Stimulated activated CD4-positive, alpha-beta T cell treated with anti-CD3 and anti-CD28 coated beads, Interleukin-2, amount 100 ng/mL, for 4 hours (primary cell): ENCODE measurements around the gene AK5.
"Not testable (repeated sequence)": the region's sequence is repeated elsewhere in the genome, so short reads cannot be mapped to it uniquely, and the experiment has no call there.

Experiments
- DNase-seq: peaks from one replicate; pipeline ENCODE4 v3.0.0-alpha.2; 2020; ENCODE audit warnings: low read depth

AK5 gene

GRCh38 chr1:77288275-77288674, 6.5 kb downstream of the AK5 start:
- DNase-seq, result no peak

- DNase-seq, result no peak
These were observed 8.8 kb downstream of the AK5 start for GRCh38 chr1:77290576-77290975.

GRCh38 chr1:77292551-77292950, 10.7 kb downstream of the AK5 start:
- no peak for DNase-seq

DNA sequence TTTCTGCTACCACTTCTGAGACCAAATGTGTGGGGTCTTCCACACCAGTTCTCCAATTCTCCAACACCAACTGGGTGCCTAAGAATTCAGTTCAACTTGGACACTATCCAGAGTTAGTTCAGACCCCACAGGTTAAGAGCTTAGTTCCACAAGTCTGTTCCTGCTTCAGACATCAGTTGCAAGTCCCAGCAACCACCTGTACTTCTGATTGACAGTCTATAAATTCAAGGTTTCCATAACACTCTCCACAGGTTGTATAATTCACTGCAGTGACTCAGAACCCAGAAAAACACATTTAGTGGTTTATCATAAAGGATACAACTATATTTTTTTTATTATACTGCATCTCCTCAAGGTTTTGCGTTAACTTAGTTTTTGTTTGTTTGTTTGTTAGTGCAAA, 18.7 kb downstream of the AK5 start:
- no peak for DNase-seq

- no peak for DNase-seq
These were observed 21.6 kb downstream of the AK5 start for GRCh38 chr1:77303387-77303786.

DNA sequence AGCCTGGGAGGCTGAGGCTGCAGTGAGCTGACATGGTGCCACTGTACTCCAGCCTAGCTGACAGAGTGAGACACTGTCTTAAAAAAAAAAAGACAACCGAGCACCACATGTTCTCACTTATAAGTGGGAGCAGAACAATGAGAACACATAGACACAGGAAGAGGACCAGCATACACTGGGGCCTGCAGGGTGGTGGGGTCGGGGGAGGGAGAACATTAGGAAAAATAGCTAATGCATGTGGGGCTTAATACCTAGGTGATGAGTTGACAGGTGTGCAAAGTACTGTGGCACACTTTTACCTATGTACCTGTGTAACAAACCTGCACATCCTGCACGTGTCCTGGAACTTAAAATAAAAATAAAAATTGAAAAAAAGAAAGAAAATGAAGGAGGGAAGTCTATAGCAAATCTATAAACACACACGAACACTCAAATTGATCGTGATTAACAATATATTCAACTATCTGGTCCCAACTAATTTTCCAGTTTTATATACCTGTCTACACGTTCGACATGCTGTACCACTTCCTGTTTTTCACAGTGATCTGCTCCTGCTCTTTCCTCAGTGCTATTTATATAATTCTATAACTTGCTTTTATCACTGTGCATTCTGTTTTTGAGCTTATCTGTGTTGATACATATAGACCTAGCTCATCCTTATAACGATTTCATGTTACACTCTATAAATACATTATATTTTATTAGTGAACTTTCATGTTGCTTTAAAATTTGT, 27.2 kb downstream of the AK5 start:
- no peak for DNase-seq

DNA sequence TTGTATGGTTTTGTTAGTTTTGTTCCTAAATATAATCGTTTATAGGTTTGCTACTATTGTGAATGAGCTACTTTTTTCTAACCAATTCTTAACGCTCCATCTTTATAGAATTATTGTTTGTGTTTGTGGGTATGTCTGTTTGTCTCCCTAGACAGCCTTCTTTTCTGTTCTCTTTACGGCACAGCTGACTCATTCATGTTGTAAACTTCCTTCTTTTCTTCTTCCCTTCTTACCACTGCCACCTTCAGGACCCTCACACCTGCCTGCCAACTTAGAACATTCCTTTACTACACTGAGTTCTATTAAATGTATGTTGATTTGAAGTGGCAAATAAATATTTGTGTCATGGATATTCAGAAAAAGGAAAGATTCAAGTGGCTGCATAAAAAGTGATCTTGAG, 29.1 kb downstream of the AK5 start:
- DNase-seq, result no peak

DNA sequence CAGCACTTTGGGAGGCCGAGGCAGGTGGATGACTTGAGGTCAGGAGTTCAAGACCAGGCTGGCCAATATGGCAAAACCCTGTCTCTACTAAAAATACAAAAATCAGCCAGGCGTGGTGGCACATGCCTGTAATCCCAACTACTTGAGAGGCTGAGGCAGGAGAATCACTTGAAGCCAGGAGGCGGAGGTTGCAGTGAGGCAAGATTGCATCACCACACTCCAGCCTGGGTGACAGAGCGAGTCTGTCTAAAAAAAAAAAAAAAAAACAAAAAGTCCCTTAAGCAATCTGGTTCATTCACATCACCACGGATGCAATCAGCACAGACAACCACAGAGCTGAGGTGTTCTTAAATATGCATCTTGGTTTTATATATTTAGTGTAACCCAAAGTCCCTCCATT, 30.5 kb downstream of the AK5 start:
- DNase-seq, result not testable (repeated sequence)

GRCh38 chr1:77313491-77313890, 31.7 kb downstream of the AK5 start:
- DNase-seq, result peak; percentile 9

GRCh38 chr1:77316006-77316405, 34.2 kb downstream of the AK5 start:
- no peak for DNase-seq

- DNase-seq, result no peak
These were observed 35.1 kb downstream of the AK5 start for GRCh38 chr1:77316966-77317365.

- no peak for DNase-seq
These were observed 37.4 kb downstream of the AK5 start for GRCh38 chr1:77319036-77319705.

DNA sequence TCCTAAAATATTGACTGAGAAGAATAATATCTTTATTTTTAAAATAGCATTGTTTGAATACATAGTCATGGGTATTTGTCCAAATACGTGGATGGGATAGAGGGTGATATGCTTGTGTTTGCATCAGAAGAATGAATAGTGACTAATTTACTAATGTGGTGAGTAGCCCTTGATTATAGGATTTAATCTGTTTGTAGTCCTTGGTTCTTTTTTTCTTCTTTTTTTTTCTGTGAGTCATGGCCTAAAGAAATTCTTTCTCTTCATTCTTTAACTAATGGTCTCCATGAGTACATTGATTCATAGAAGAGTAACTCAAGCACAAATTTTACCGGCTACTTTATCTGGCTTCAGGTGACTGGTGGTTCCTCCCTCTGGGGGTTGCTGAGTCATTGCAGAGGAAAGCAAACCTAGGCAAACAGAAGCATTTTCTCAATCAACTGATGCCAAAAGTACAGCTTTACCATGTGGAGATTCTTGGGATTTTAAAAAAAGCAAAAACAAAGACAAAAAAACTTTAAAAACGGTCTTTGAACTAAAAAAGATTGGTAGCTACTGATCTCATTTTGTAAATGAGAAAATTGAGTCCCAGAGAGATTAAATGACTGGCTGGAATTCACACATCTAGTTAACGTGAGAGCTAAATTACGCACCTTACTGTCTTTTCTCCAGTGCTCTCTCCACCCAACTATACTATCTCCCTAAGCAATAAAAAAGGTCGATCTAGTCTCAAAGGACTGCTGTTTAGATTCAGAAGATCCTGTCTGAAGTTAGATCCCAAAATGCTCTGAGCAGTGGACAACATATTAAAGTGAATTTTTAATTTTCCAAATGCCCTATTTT, 40.5 kb downstream of the AK5 start:
- DNase-seq, result no peak

DNA sequence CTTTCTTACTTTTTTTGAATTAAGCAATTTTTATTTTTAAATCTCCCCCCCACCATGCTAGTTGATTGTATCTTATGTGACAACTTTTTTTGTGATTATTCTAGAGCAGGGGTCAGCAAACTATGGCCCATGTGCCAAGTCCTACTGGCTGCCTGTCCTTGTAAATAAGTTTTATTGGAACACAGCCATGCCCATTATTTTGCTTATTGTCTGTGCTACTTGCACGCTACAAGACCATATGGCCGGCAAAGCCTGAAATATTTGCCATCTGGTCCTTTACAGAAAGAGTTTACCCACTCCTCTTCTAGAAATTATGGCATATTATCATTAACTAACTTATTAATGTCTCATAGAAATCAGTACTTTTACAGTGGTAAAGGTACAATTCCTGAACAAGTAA, 51.7 kb downstream of the AK5 start:
- no peak for DNase-seq

DNA sequence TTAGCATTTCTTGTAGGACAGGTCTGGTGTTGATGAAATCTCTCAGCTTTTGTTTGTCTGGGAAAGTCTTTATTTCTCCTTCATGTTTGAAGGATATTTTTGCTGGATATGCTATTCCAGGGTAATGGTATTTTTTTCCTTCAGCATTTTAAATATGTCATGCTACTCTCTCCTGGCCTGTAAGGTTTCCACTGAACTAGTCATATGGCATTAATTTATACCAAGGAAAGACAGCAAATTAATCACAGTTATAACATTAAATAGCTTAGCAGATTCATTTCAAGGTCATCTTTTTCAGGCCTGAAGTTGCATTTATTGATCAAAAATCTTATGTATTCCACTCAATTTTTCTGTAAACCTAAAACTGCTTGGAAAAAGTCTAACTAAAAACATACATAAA, 54.9 kb downstream of the AK5 start:
- no peak for DNase-seq

GRCh38 chr1:77339326-77339725, 57.5 kb downstream of the AK5 start:
- no peak for DNase-seq

DNA sequence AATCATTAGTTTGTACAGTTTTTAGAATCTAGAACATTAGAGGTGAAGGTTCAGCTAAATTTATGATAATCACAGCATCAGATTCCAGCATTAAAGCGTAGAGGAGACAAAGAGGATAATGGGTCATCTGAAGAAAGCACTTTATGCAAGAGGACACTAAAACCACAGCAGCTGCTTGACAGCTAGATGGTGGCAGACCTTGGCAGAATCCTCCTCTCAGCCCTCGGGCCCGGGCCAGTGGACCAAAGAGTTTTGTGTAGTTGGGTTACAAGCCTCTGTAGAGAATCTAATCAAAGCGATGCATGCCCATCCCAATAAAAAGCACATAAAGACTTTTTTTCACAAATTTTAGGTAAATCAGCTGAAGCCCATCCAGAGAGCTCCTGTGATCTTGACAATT, 59.4 kb downstream of the AK5 start:
- no peak for DNase-seq

DNA sequence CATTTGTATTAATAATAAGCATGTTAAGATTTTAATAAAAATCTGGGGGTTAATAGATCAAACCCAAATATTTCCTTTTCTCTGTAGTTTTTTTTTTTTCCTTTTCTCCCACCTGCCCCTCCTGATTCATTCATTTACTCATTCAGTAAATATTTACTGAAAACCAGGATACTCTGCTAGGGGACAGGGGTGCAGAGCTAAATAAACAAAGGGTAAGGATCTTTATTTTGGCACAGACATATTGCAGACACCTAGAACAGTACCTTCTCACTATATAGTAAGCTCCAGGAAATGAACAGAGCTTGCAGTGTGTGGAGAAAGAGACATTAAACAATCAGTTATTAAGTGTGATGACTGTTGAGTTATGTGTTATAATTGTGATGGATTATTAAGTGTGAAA, 60.9 kb downstream of the AK5 start:
- no peak for DNase-seq

DNA sequence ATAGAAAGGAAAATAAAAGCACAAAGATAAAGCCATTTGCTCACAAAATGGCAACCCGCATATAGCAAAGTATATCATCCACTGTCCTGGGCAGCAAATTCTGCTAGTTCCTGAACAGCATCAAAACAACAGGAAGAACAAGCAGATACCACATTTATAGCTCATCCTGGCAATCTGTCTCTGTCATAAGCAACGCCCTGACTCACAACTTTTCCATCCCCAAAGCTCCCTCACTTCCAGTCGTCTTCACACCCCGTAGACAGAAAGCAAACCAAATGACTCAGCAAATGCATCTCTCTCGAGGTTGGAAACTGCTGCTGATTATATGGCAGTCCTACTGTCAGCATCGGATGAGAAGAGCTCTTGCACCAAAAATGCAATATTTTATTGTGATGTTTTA, 65.8 kb downstream of the AK5 start:
- no peak for DNase-seq

DNA sequence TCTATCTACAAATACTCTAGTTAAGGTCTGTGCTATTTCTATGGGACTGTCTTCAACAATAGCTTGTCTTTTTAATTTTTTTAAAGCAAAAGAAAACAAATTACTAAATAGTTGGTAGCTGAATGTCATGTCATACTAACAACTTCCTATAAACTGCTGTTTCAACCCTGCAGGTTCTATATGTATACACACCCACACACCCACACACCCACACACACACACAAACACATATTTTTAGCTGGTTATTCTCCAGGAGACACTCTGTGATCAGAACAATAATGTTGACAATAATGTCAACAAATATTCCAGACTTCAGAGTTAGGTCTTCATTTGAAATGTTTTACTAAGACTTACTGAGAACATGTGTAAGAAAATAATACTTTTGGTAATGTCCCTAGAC, 66.7 kb downstream of the AK5 start:
- DNase-seq, result no peak

DNA sequence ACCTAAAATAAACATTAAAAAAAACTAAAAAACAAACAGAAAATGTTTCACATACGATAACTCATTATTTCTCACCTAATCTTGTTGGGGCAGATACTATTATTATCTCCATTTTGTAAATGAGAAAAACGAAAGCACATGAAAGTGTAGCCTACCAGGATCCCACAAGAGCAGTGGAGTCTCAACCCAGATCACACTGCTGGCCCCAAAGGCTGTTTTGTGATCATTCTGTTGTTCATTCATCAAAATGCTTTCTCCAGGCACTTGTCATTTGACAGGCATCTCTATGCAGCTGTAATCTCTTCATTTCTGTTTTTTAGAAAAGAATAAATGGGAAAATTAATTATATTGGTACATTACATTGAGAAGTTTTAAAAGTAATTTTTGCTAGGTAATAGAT, 67.5 kb downstream of the AK5 start:
- no peak for DNase-seq

DNA sequence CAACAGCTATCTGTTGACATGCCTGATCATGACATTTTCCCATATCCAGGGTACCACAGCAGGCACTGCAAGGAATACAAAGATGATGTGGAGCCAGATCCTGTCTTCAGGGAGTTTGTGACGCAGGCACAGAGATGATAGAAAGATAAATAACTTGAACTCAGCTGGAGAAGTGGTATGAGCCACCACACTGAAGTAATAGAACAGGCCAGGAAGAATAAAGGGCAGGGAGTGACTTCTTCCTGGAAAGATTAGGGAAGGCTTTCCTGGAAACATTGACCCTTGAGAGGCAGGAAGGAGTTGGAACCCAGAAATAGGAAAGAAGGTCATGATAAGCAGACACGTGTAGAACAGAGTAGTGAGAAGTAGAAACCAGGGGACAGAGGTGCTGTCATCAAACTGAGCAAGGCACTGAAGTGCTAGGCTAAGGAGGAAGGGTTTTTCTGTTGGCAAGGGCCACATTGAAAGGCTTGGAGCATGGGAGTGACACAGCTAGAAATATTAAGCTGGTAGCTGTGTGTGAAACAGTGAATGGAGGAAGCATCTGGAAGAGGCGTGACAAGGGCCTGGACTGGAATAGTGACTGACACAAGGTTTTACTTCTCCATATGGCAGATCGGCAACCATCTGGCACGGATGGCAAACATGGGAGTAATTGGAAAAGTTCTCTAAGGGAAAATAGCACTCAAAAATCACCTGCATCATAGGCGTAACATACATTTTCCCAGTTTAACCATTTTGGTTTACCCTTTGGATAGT, 68.4 kb downstream of the AK5 start:
- DNase-seq, result no peak
